CD14-positive monocyte (primary cell): Measurements from ENCODE around the gene VSX2. TPM values are rescaled to one million over a fixed set of nuclear protein-coding genes. Genes with fewer than 3 reads are reported as not detected.

Source experiments
- DNase-seq, 3 donors: peaks; one replicate each; pipeline ENCODE4 v3.0.0-alpha.2; 2011 to 2022
- H2AFZ ChIP-seq: 2 replicates; pipeline ENCODE4 v1.6.0; 2012; ENCODE audit warnings: mild to moderate bottlenecking, low read depth, low read length, inconsistent platforms; ENCODE audit not compliant: insufficient read depth, poor library complexity, severe bottlenecking
- H3K27ac ChIP-seq, 2 donors: 1 replicate in 1 of 2; 2 replicates in 1 of 2; pipeline ENCODE4 v1.5.1; 2012 to 2013; ENCODE audit warnings: low read length in 2 of 2, control low read depth in 1 of 2, inconsistent platforms in 1 of 2, low read depth in 1 of 2, mild to moderate bottlenecking in 1 of 2
- H3K27me3 ChIP-seq, 2 donors: one replicate each; pipeline versions ENCODE4 v1.6.0 to v1.6.1; 2011 to 2013; ENCODE audit warnings: low read length in 2 of 2; ENCODE audit not compliant: control insufficient read depth in 2 of 2, insufficient read depth in 2 of 2
- H3K36me3 ChIP-seq, 2 donors: replicated peaks in 1 of 2; 1 replicate in 1 of 2; 2 replicates in 1 of 2; pipeline versions ENCODE4 v1.5.1 to v1.6.1; 2012 to 2013; ENCODE audit warnings: low read length in 2 of 2, control low read depth in 1 of 2, inconsistent platforms in 1 of 2, mild to moderate bottlenecking in 1 of 2; ENCODE audit not compliant: insufficient read depth in 2 of 2, control insufficient read depth in 1 of 2
- H3K4me1 ChIP-seq, 2 donors: 1 replicate in 1 of 2; 2 replicates in 1 of 2; pipeline versions ENCODE4 v1.5.1 to v1.6.1; 2012 to 2013; ENCODE audit warnings: low read length in 2 of 2, control low read depth in 1 of 2, inconsistent platforms in 1 of 2, mild to moderate bottlenecking in 1 of 2, moderate library complexity in 1 of 2; ENCODE audit not compliant: insufficient read depth in 2 of 2, control insufficient read depth in 1 of 2
- H3K4me2 ChIP-seq: replicated peaks from 2 replicates; pipeline ENCODE3; 2012; ENCODE audit warnings: low read length, moderate library complexity, mild to moderate bottlenecking; ENCODE audit not compliant: poor library complexity, severe bottlenecking; ENCODE audit errors: extremely low read depth
- H3K4me3 ChIP-seq, 3 experiments: fragments of 200-600 bp in 1 of 3; sonication (generic) in 1 of 3; replicated peaks in 1 of 3; 1 replicate in 2 of 3; 2 replicates in 1 of 3; pipeline ENCODE4 v1.5.1; 2011 to 2013; ENCODE audit warnings: low read length in 3 of 3, mild to moderate bottlenecking in 3 of 3, control low read depth in 2 of 3, low read depth in 2 of 3, inconsistent platforms in 1 of 3, moderate library complexity in 1 of 3
- H3K79me2 ChIP-seq: 2 replicates; pipeline ENCODE4 v1.6.0; 2012; ENCODE audit warnings: mild to moderate bottlenecking, control low read depth, inconsistent platforms, low read length, moderate library complexity; ENCODE audit not compliant: insufficient read depth
- H3K9ac ChIP-seq: 2 replicates; pipeline ENCODE4 v1.6.0; 2017; ENCODE audit warnings: low read length, mild to moderate bottlenecking; ENCODE audit not compliant: insufficient read depth, poor library complexity, severe bottlenecking
- H3K9me3 ChIP-seq, 2 donors: replicated peaks in 1 of 2; 1 replicate in 1 of 2; 2 replicates in 1 of 2; pipeline versions ENCODE4 v1.5.1 to v1.6.1; 2012 to 2013; ENCODE audit warnings: low read length in 2 of 2, control low read depth in 1 of 2; ENCODE audit not compliant: control insufficient read depth in 1 of 2, insufficient read depth in 1 of 2
- H4K20me1 ChIP-seq: 2 replicates; pipeline ENCODE4 v1.6.0; 2012; ENCODE audit warnings: mild to moderate bottlenecking, low read length, control low read depth, moderate library complexity; ENCODE audit not compliant: insufficient read depth
- H3K27ac Mint-ChIP-seq, 7 donors: one replicate each; pipeline ENCODE4 v1.8.0; 2020; ENCODE audit warnings: mild to moderate bottlenecking in 7 of 7, mixed read lengths in 7 of 7, moderate library complexity in 6 of 7, inconsistent platforms in 2 of 7
- H3K27me3 Mint-ChIP-seq, 3 donors: one replicate each; pipeline ENCODE4 v1.8.0; 2021 to 2022; ENCODE audit warnings: low read depth in 3 of 3, mild to moderate bottlenecking in 3 of 3, mixed read lengths in 3 of 3, moderate library complexity in 3 of 3, inconsistent platforms in 1 of 3
- H3K36me3 Mint-ChIP-seq, 2 donors: one replicate each; pipeline ENCODE4 v1.8.0; 2020; ENCODE audit warnings: mixed read lengths in 2 of 2, inconsistent platforms in 1 of 2, mild to moderate bottlenecking in 1 of 2
- H3K4me1 Mint-ChIP-seq: one replicate; pipeline ENCODE4 v1.8.0; 2020; ENCODE audit warnings: mild to moderate bottlenecking, mixed read lengths
- H3K4me3 Mint-ChIP-seq, 2 donors: one replicate each; pipeline ENCODE4 v1.8.0; 2020; ENCODE audit warnings: mild to moderate bottlenecking in 2 of 2, mixed read lengths in 2 of 2, moderate library complexity in 1 of 2
- H3K9me3 Mint-ChIP-seq, 7 donors: one replicate each; pipeline ENCODE4 v1.8.0; 2020 to 2022; ENCODE audit warnings: mixed read lengths in 7 of 7, mild to moderate bottlenecking in 6 of 7, moderate library complexity in 6 of 7, inconsistent platforms in 2 of 7
- CTCF ChIP-seq: fragments of 200-600 bp; IDR thresholded peaks from one replicate; pipeline ENCODE4 v1.8.0; 2022; ENCODE audit warnings: antibody characterized with exemption, mild to moderate bottlenecking
- WGBS: methylation state at CpG from one replicate; pipeline ENCODE4 v1.1.5; 2013; ENCODE audit warnings: missing lambda C conversion rate; ENCODE audit not compliant: insufficient coverage; 5-methylcytosine and 5-hydroxymethylcytosine counted together
- intact Hi-C, 2 donors: fragments of 100-400 bp; cut with micrococcal nuclease; formaldehyde crosslinking; loops; one replicate each; pipeline versions ENCODE4 v1.15.0 to v1.15.1; 2023
- polyA plus RNA-seq, 3 donors: library from polyadenylated mRNA; depleted of rRNA in 1 of 3; unstranded in 2 of 3; stranded (reverse) in 1 of 3; fragments of 300-500 nt in 2 of 3; fragments of >200 nt in 1 of 3; fragmentation: Illumina TruSeq in 2 of 3; gene quantifications; 1 replicate in 2 of 3; 2 replicates in 1 of 3; pipeline ENCODE4 v1.2.3, GENCODE V29; 2012 to 2021

VSX2 gene
- polyA plus RNA-seq, 3 donors = not detected

GRCh38 chr14:74194506-74195274, 44.6 kb upstream of the VSX2 start:
- H3K4me1 ChIP-seq = no peaks in the 10 kb centered on the region
- H4K20me1 ChIP-seq = no peaks in the 10 kb centered on the region
- Mint-ChIP-seq H3K4me3 (no peak overlapping the region), H3K4me1 (no peaks in the 10 kb centered on the region), H3K9me3 (no peaks in the 10 kb centered on the region), H3K27me3 (no peaks in the 10 kb centered on the region), H3K36me3 (peaks cover 24 to 31% of the 10 kb centered on the region in 2 donors), H3K27ac (no peak overlapping the region)
- H3K4me3 ChIP-seq = no peak overlapping the region
- no peak overlapping the region for H3K4me2 ChIP-seq
- H2AFZ ChIP-seq = no peak overlapping the region
- no peak overlapping the region for H3K9ac ChIP-seq
- TF ChIP-seq CTCF = no peak
- no peaks in the 10 kb centered on the region for H3K27me3 ChIP-seq
- DNase-seq = no peak
- no peak overlapping the region for H3K27ac ChIP-seq
- H3K9me3 ChIP-seq = no peaks in the 10 kb centered on the region
- intact Hi-C loops = no loop called here
- H3K36me3 ChIP-seq = peaks cover 5 to 20% of the 10 kb centered on the region in 2 donors
- WGBS = 100% methylated on average over 6 of the region's 8 CpGs
- no peaks in the 10 kb centered on the region for H3K79me2 ChIP-seq

GRCh38 chr14:74195623-74196022, 43.6 kb upstream of the VSX2 start:
- 96% methylated on average over 4 of the region's 7 CpGs for WGBS
- Mint-ChIP-seq H3K36me3 (peaks cover 27 to 34% of the 10 kb centered on the region in 2 donors), H3K9me3 (no peaks in the 10 kb centered on the region), H3K4me3 (no peak overlapping the region), H3K4me1 (no peaks in the 10 kb centered on the region), H3K27me3 (no peaks in the 10 kb centered on the region), H3K27ac (no peak overlapping the region)
- Histone ChIP-seq H3K9ac (no peak overlapping the region), H3K4me2 (no peak overlapping the region), H3K9me3 (no peaks in the 10 kb centered on the region), H3K36me3 (peaks cover 5 to 21% of the 10 kb centered on the region in 2 donors), H2AFZ (no peak overlapping the region), H3K27ac (no peak overlapping the region), H3K79me2 (no peaks in the 10 kb centered on the region), H3K27me3 (no peaks in the 10 kb centered on the region), H4K20me1 (no peaks in the 10 kb centered on the region), H3K4me1 (no peaks in the 10 kb centered on the region), H3K4me3 (no peak overlapping the region)
- DNase-seq = no peak
- intact Hi-C loops = no loop called here
- no peak for TF ChIP-seq CTCF
